Cardiac atrium fibroblast (primary cell): ENCODE measurements around the gene SCD. TPM values are rescaled to one million over a fixed set of nuclear protein-coding genes. Genes with fewer than 3 reads are reported as not detected.

Source experiments
- total RNA-seq: library from RNA; depleted of rRNA; stranded (reverse); fragments of >200 nt; gene quantifications from 2 replicates; pipeline ENCODE4 v1.2.3, GENCODE V29; 2015

The SCD gene
- total RNA-seq: 143 and 452 TPM in 2 replicates

GRCh38 chr10:100346765-100347567, at the start of gene SCD:
Gene SCD, plus strand, starts transcription at chr10:100347233. Its CDS starts 272 bp downstream, at chr10:100347505.

DNA sequence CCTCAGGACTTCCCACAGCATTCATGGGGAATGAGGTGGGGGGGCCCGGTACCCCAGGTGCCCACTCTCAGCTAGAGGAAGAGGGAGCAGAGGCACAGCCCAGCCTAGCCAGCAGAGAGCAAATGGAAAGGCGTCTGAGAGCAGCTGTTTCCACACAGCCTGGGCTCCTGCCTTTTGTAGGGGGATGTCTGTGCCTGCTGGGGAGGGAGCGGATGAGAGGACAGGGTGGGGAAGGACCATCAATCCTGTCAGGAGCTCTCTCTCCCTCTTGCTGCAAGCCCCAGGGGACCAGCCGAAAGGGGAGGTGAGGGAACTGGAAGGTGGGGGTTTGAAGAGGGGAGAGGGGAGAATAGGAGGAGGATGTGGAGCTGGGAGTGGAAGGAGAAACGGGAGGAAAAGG, 17.0 kb upstream of the SCD start, which contains the start of gene PKD2L1:
TSS of gene PKD2L1 (minus strand) at position 150 of the 400 bp plus-strand sequence. CDS start at position 25, 125 bp downstream.

Other genes starting within 250 kb of the SCD start
- 35.2 and 36.1 TPM in 2 replicates for gene ERLIN1, start 161.2 kb upstream of the SCD start, total RNA-seq
- 13.4 and 17.7 TPM in 2 replicates for gene CHUK, start 117.6 kb upstream of the SCD start, total RNA-seq
- 15.9 and 21.3 TPM in 2 replicates for gene CWF19L1, start 79.6 kb upstream of the SCD start, total RNA-seq
- gene BLOC1S2, start 60.6 kb upstream of the SCD start, total RNA-seq: 21.2 and 25.5 TPM in 2 replicates
- not detected in 2 replicates for gene PKD2L1, start 17.0 kb upstream of the SCD start, total RNA-seq
- not detected in 2 replicates for gene WNT8B, start 115.8 kb downstream of the SCD start, total RNA-seq
- 1.8 and 4.5 TPM in 2 replicates for gene SEC31B, start 172.6 kb downstream of the SCD start, total RNA-seq
- 200 and 203 TPM in 2 replicates for gene NDUFB8, start 182.6 kb downstream of the SCD start, total RNA-seq
- gene HIF1AN, start 188.7 kb downstream of the SCD start, total RNA-seq: 4.3 and 8.7 TPM in 2 replicates